Body of pancreas (tissue), 4 donors: ENCODE results near the gene NPHP1. TPM values are rescaled to one million over a fixed set of nuclear protein-coding genes. Genes with fewer than 3 reads are reported as not detected.

Experiments
- ATAC-seq: fragments of 150-250 bp; one replicate; pipeline ENCODE4 v1.9.1; 2016
- DNase-seq, 4 donors: peaks; one replicate each; pipeline ENCODE4 v3.0.0-alpha.2; 2019
- H3K27ac ChIP-seq, 4 donors: fragments of 200-600 bp; sonication (generic); 1 replicate in 3 of 4; 2 replicates in 1 of 4; pipeline versions ENCODE4 v1.5.1 to v1.6.1; 2016 to 2019; ENCODE audit warnings: mild to moderate bottlenecking in 1 of 4, mixed read lengths in 1 of 4, moderate library complexity in 1 of 4
- H3K27me3 ChIP-seq, 2 donors: fragments of 200-600 bp; sonication (generic); one replicate each; pipeline ENCODE4 v1.6.0; 2016; ENCODE audit warnings: mild to moderate bottlenecking in 1 of 2
- H3K36me3 ChIP-seq, 2 donors: fragments of 200-600 bp; sonication (generic); replicated peaks in 1 of 2; 2 replicates each; pipeline ENCODE4 v1.5.1; 2016; ENCODE audit warnings: low read depth in 2 of 2; ENCODE audit not compliant: insufficient read depth in 1 of 2
- H3K4me1 ChIP-seq: fragments of 200-600 bp; sonication (generic); one replicate; pipeline ENCODE4 v1.6.0; 2016
- H3K4me3 ChIP-seq, 2 donors: fragments of 200-600 bp; sonication (generic); 1 replicate in 1 of 2; 2 replicates in 1 of 2; pipeline ENCODE4 v1.5.1; 2016 to 2019
- H3K9me3 ChIP-seq, 3 donors: fragments of 200-600 bp; sonication (generic); 1 replicate in 2 of 3; 2 replicates in 1 of 3; pipeline ENCODE4 v1.5.1; 2016
- CTCF ChIP-seq, 7 experiments: fragments of 450-650 bp in 4 of 7; fragments of 200-600 bp in 3 of 7; sonication (generic) in 3 of 7; IDR thresholded peaks; one replicate each; pipeline ENCODE4 v1.5.1; 2016 to 2019; ENCODE audit warnings: antibody characterized with exemption in 7 of 7
- POLR2A ChIP-seq, 3 donors: fragments of 450-650 bp; IDR thresholded peaks; one replicate each; pipeline ENCODE4 v1.6.1; 2016; ENCODE audit warnings: antibody characterized with exemption in 3 of 3, mild to moderate bottlenecking in 2 of 3
- WGBS, 2 donors: methylation state at CpG; one replicate each; pipeline ENCODE4 v1.1.5; 2017; 5-methylcytosine and 5-hydroxymethylcytosine counted together
- intact Hi-C: fragments of 100-400 bp; cut with DNase I; formaldehyde crosslinking; loops from one replicate; pipeline ENCODE4 v1.15.1; 2023
- total RNA-seq, 2 donors: library from RNA; depleted of rRNA; stranded (reverse); fragments of >200 nt; gene quantifications; one replicate each; pipeline ENCODE4 v1.1.0, GENCODE V29; 2016

Gene NPHP1
- total RNA-seq, 2 donors from 2014 or later = 1.3 to 3.6 TPM

GRCh38 chr2:110140401-110140800, 64.4 kb downstream of the NPHP1 start:
- TF ChIP-seq POLR2A (IDR thresholded peaks at IDR 0.05) (no peak), CTCF (IDR thresholded peaks at IDR 0.05) (no peak)
- Histone ChIP-seq H3K27ac (no peak overlapping the region), H3K4me3 (no peak overlapping the region), H3K27me3 (no peaks in the 10 kb centered on the region), H3K36me3 (no peaks in the 10 kb centered on the region), H3K4me1 (no peaks in the 10 kb centered on the region), H3K9me3 (no peaks in the 10 kb centered on the region)
- ATAC-seq (no peak), DNase-seq (no peak)
- intact Hi-C loops = no loop called here
- 88 to 97% methylated on average over 1 of the region's 1 CpG for WGBS, 2 donors

GRCh38 chr2:110134025-110134424, 70.8 kb downstream of the NPHP1 start:
- ATAC-seq (no peak), DNase-seq (no peak)
- Histone ChIP-seq H3K4me3 (no peak overlapping the region), H3K27ac (no peak overlapping the region), H3K4me1 (no peaks in the 10 kb centered on the region), H3K36me3 (no peaks in the 10 kb centered on the region), H3K9me3 (no peaks in the 10 kb centered on the region), H3K27me3 (no peaks in the 10 kb centered on the region)
- TF ChIP-seq POLR2A (IDR thresholded peaks at IDR 0.05) = no peak
- TF ChIP-seq CTCF (IDR thresholded peaks at IDR 0.05) = no peak
- intact Hi-C loops = no loop called here

- DNase-seq = no peak
- Histone ChIP-seq H3K27me3 (no peaks in the 10 kb centered on the region), H3K36me3 (no peaks in the 10 kb centered on the region), H3K4me1 (no peaks in the 10 kb centered on the region), H3K4me3 (no peak overlapping the region), H3K27ac (no peak overlapping the region), H3K9me3 (no peaks in the 10 kb centered on the region)
- TF ChIP-seq POLR2A (IDR thresholded peaks at IDR 0.05) (no peak), CTCF (IDR thresholded peaks at IDR 0.05) (no peak)
- intact Hi-C loops = no loop called here
- ATAC-seq = no peak
- WGBS, 2 donors = 62 to 63% methylated on average over 2 of the region's 2 CpGs
These were observed 73.6 kb downstream of the NPHP1 start for GRCh38 chr2:110131166-110131565.

- Histone ChIP-seq H3K27ac (peak overlapping the region in 1 of 4 donors; percentile 33), H3K9me3 (no peaks in the 10 kb centered on the region), H3K4me3 (no peak overlapping the region), H3K27me3 (no peaks in the 10 kb centered on the region), H3K36me3 (no peaks in the 10 kb centered on the region), H3K4me1 (no peaks in the 10 kb centered on the region)
- TF ChIP-seq POLR2A (IDR thresholded peaks at IDR 0.05) = no peak
- no peak for TF ChIP-seq CTCF (IDR thresholded peaks at IDR 0.05)
- DNase-seq (no peak), ATAC-seq (no peak)
- intact Hi-C loops = no loop called here
- WGBS, 2 donors = 44 to 55% methylated on average over 2 of the region's 2 CpGs
These were observed 74.1 kb downstream of the NPHP1 start for GRCh38 chr2:110130757-110131156.

GRCh38 chr2:110126906-110127305, 77.9 kb downstream of the NPHP1 start:
- H3K36me3 ChIP-seq = no peaks in the 10 kb centered on the region
- TF ChIP-seq CTCF (IDR thresholded peaks at IDR 0.05) (no peak), POLR2A (IDR thresholded peaks at IDR 0.05) (no peak)
- ATAC-seq (no peak), DNase-seq (no peak)
- WGBS, 2 donors = 63 to 65% methylated on average over 2 of the region's 2 CpGs
- no peaks in the 10 kb centered on the region for H3K27me3 ChIP-seq
- no peak overlapping the region for H3K4me3 ChIP-seq
- intact Hi-C loops = no loop called here
- H3K27ac ChIP-seq = no peak overlapping the region
- H3K4me1 ChIP-seq = no peaks in the 10 kb centered on the region
- no peaks in the 10 kb centered on the region for H3K9me3 ChIP-seq
